H9 (cell line): Measurements from ENCODE around the gene PAX6. TPM values are rescaled to one million over a fixed set of nuclear protein-coding genes. Genes with fewer than 3 reads are reported as not detected.

Experiments
- DNase-seq: peaks from one replicate; pipeline ENCODE4 v3.0.0-alpha.2; 2017
- H2AFZ ChIP-seq: one replicate; pipeline ENCODE4 v1.6.1; 2013; ENCODE audit warnings: mild to moderate bottlenecking, low read length, control low read depth, moderate library complexity
- H2AK5ac ChIP-seq: 2 replicates; pipeline ENCODE4 v1.6.1; 2013; ENCODE audit warnings: low read length, control low read depth, mixed read lengths; ENCODE audit not compliant: insufficient read length
- H2BK120ac ChIP-seq: one replicate; pipeline ENCODE4 v1.6.1; 2013; ENCODE audit warnings: low read depth, mild to moderate bottlenecking, low read length, control low read depth, inconsistent platforms; ENCODE audit not compliant: poor library complexity, severe bottlenecking
- H2BK12ac ChIP-seq: 2 replicates; pipeline ENCODE4 v1.6.1; 2013; ENCODE audit warnings: low read length, control low read depth, mixed read lengths, low read depth; ENCODE audit not compliant: insufficient read length
- H2BK15ac ChIP-seq: 2 replicates; pipeline ENCODE4 v1.6.1; 2013; ENCODE audit warnings: low read depth, low read length, control low read depth
- H2BK20ac ChIP-seq: one replicate; pipeline ENCODE4 v1.6.1; 2013; ENCODE audit warnings: low read depth, mild to moderate bottlenecking, low read length, control low read depth, inconsistent platforms; ENCODE audit not compliant: poor library complexity, severe bottlenecking
- H2BK5ac ChIP-seq: 2 replicates; pipeline ENCODE4 v1.6.1; 2013; ENCODE audit warnings: low read length, control low read depth, mixed read lengths; ENCODE audit not compliant: insufficient read length
- H3K14ac ChIP-seq: 2 replicates; pipeline ENCODE4 v1.6.1; 2013; ENCODE audit warnings: low read length, control low read depth; ENCODE audit not compliant: insufficient read depth
- H3K18ac ChIP-seq: 2 replicates; pipeline ENCODE4 v1.6.1; 2013; ENCODE audit warnings: low read depth, mild to moderate bottlenecking, mixed read lengths, low read length, control low read depth; ENCODE audit not compliant: insufficient read length
- H3K23ac ChIP-seq: 2 replicates; pipeline ENCODE4 v1.6.1; 2013; ENCODE audit warnings: low read length, control low read depth, mixed read lengths, low read depth; ENCODE audit not compliant: insufficient read length
- H3K23me2 ChIP-seq: 2 replicates; pipeline ENCODE4 v1.6.1; 2013; ENCODE audit warnings: low read depth, mild to moderate bottlenecking, mixed read lengths, low read length, control low read depth; ENCODE audit not compliant: insufficient read length, poor library complexity, severe bottlenecking
- H3K27ac ChIP-seq: 2 replicates; pipeline ENCODE4 v1.5.1; 2013; ENCODE audit warnings: low read length, control low read depth, mixed read lengths, low read depth; ENCODE audit not compliant: insufficient read length
- H3K27me3 ChIP-seq: 2 replicates; pipeline ENCODE4 v1.6.1; 2013; ENCODE audit warnings: low read length, control low read depth, inconsistent platforms; ENCODE audit not compliant: insufficient read depth
- H3K4ac ChIP-seq: 2 replicates; pipeline ENCODE4 v1.6.1; 2013; ENCODE audit warnings: low read depth, mild to moderate bottlenecking, control low read depth, inconsistent platforms, low read length, moderate library complexity
- H3K4me1 ChIP-seq: 2 replicates; pipeline ENCODE4 v1.6.1; 2013; ENCODE audit warnings: low read length, control low read depth, inconsistent platforms; ENCODE audit not compliant: insufficient read depth
- H3K4me2 ChIP-seq: 2 replicates; pipeline ENCODE4 v1.6.1; 2013; ENCODE audit warnings: low read length, control low read depth, mixed read lengths; ENCODE audit not compliant: insufficient read length, insufficient read depth
- H3K56ac ChIP-seq: 2 replicates; pipeline ENCODE4 v1.6.1; 2013; ENCODE audit warnings: low read depth, mild to moderate bottlenecking, mixed read lengths, low read length, control low read depth; ENCODE audit not compliant: insufficient read length
- H3K79me1 ChIP-seq: 2 replicates; pipeline ENCODE4 v1.6.1; 2013; ENCODE audit warnings: low read depth, mild to moderate bottlenecking, moderate library complexity, low read length, control low read depth, inconsistent platforms; ENCODE audit not compliant: insufficient read depth, poor library complexity, severe bottlenecking
- H3K79me2 ChIP-seq: 2 replicates; pipeline ENCODE4 v1.6.1; 2013; ENCODE audit warnings: low read length, control low read depth, inconsistent platforms; ENCODE audit not compliant: insufficient read depth
- H3K9ac ChIP-seq: 2 replicates; pipeline ENCODE4 v1.6.1; 2013; ENCODE audit warnings: low read length, control low read depth, mixed read lengths; ENCODE audit not compliant: insufficient read length; ENCODE audit errors: extremely low read depth
- H3K9me3 ChIP-seq: one replicate; pipeline ENCODE4 v1.6.1; 2013; ENCODE audit warnings: low read depth, low read length, inconsistent platforms; ENCODE audit not compliant: control insufficient read depth
- H3T11ph ChIP-seq: one replicate; pipeline ENCODE4 v1.6.1; 2013; ENCODE audit warnings: mild to moderate bottlenecking, low read length, control low read depth, inconsistent platforms
- H4K20me1 ChIP-seq: one replicate; pipeline ENCODE4 v1.6.1; 2013; ENCODE audit not compliant: control insufficient read depth, insufficient read length, insufficient read depth
- H4K5ac ChIP-seq: 2 replicates; pipeline ENCODE4 v1.6.1; 2013; ENCODE audit warnings: low read depth, mild to moderate bottlenecking, mixed read lengths, low read length, control low read depth; ENCODE audit not compliant: insufficient read length
- H4K8ac ChIP-seq: replicated peaks from 2 replicates; pipeline ENCODE4 v1.6.1; 2013; ENCODE audit warnings: low read length, control low read depth, mixed read lengths, low read depth; ENCODE audit not compliant: insufficient read length
- H4K91ac ChIP-seq: 2 replicates; pipeline ENCODE4 v1.6.1; 2013; ENCODE audit warnings: low read depth, mild to moderate bottlenecking, moderate library complexity, mixed read lengths, low read length, control low read depth; ENCODE audit not compliant: insufficient read length
- H3K27ac Mint-ChIP-seq, 3 experiments: 2 replicates in 2 of 3; 3 replicates in 1 of 3; pipeline ENCODE4 v1.8.0; 2020 to 2021; ENCODE audit warnings: mixed read lengths in 3 of 3, mild to moderate bottlenecking in 1 of 3, moderate library complexity in 1 of 3
- H3K27me3 Mint-ChIP-seq: 2 replicates; pipeline ENCODE4 v1.8.0; 2021; ENCODE audit warnings: low read depth, mild to moderate bottlenecking, moderate library complexity, mixed read lengths
- H3K36me3 Mint-ChIP-seq, 3 experiments: 2 replicates in 2 of 3; 3 replicates in 1 of 3; pipeline ENCODE4 v1.8.0; 2020 to 2021; ENCODE audit warnings: low read depth in 3 of 3, mixed read lengths in 3 of 3; ENCODE audit not compliant: insufficient read depth in 1 of 3
- H3K4me1 Mint-ChIP-seq, 2 experiments: 2 replicates each; pipeline ENCODE4 v1.8.0; 2020; ENCODE audit warnings: mixed read lengths in 2 of 2
- H3K4me3 Mint-ChIP-seq, 2 experiments: 2 replicates in 1 of 2; 3 replicates in 1 of 2; pipeline ENCODE4 v1.8.0; 2020 to 2021; ENCODE audit warnings: mild to moderate bottlenecking in 2 of 2, mixed read lengths in 2 of 2, moderate library complexity in 1 of 2
- H3K9me3 Mint-ChIP-seq, 2 experiments: 2 replicates in 1 of 2; 3 replicates in 1 of 2; pipeline ENCODE4 v1.8.0; 2020; ENCODE audit warnings: mild to moderate bottlenecking in 2 of 2, mixed read lengths in 2 of 2, moderate library complexity in 1 of 2
- CTCF ChIP-seq: fragments of 200-600 bp; sonication (generic); conservative IDR thresholded peaks from 3 replicates; pipeline ENCODE4 v1.8.0; 2021; ENCODE audit warnings: antibody characterized with exemption, mild to moderate bottlenecking
- WGBS: extraction: QIAGEN DNeasy Blood & Tissue Kit; methylation state at CpG from one replicate; pipeline ENCODE4 v1.1.7; 2013; ENCODE audit warnings: missing lambda C conversion rate, low lambda C conversion rate, mixed read lengths; ENCODE audit not compliant: insufficient read length; ENCODE audit errors: extremely low coverage; 5-methylcytosine and 5-hydroxymethylcytosine counted together
- total RNA-seq: library from RNA; stranded (reverse); gene quantifications from 2 replicates; pipeline ENCODE4 v1.2.1, GENCODE V29; 2021

Gene PAX6
- total RNA-seq, 1 experiment from 2014 or later = not detected

GRCh38 chr11:31790649-31791048 is 20.5 kb downstream of the PAX6 start:
- H3K79me2 ChIP-seq = no peaks in the 10 kb centered on the region
- no peak overlapping the region for H3K4me2 ChIP-seq
- no peak overlapping the region for H4K5ac ChIP-seq
- no peaks in the 10 kb centered on the region for H3K23me2 ChIP-seq
- H3K36me3 Mint-ChIP-seq = no peaks in the 10 kb centered on the region
- TF ChIP-seq CTCF = no peak
- H2BK120ac ChIP-seq = no peak overlapping the region
- H3K27ac ChIP-seq = no peak overlapping the region
- no peak overlapping the region for H2AK5ac ChIP-seq
- 0 out of 7 replicates have a peak overlapping the region, but pooled peaks of 1 of the 3 experiments have one; percentile 40 for H3K27ac Mint-ChIP-seq
- H3K4ac ChIP-seq = no peak overlapping the region
- H3K9me3 ChIP-seq = no peaks in the 10 kb centered on the region
- peaks cover 0 to 14% of the 10 kb centered on the region in 2 experiments; a peak in 3 of 4 replicates for H3K4me1 Mint-ChIP-seq
- H4K20me1 ChIP-seq = peaks cover 3% of the 10 kb centered on the region
- peaks cover 33% of the 10 kb centered on the region for H3K27me3 Mint-ChIP-seq
- no peak overlapping the region for H2BK5ac ChIP-seq
- no peak overlapping the region for H3K9ac ChIP-seq
- no peak overlapping the region for H3K14ac ChIP-seq
- no peak overlapping the region for H4K8ac ChIP-seq
- H2AFZ ChIP-seq = no peak overlapping the region
- no peaks in the 10 kb centered on the region; a peak in 1 of 5 replicates for H3K9me3 Mint-ChIP-seq
- DNase-seq = no peak
- peaks cover 1% of the 10 kb centered on the region; the same call in 1 of the 2 replicates for H3K27me3 ChIP-seq
- WGBS = no CpG with 5 or more reads among the region's 7 CpGs
- H2BK15ac ChIP-seq = no peak overlapping the region
- no peaks in the 10 kb centered on the region for H3K4me1 ChIP-seq
- no peak overlapping the region for H3K4me3 Mint-ChIP-seq
- H3K23ac ChIP-seq = no peak overlapping the region
- H3K18ac ChIP-seq = no peak overlapping the region
- no peak overlapping the region for H4K91ac ChIP-seq
- no peak overlapping the region for H3K56ac ChIP-seq
- no peaks in the 10 kb centered on the region for H3K79me1 ChIP-seq
- no peak overlapping the region for H3T11ph ChIP-seq
- no peak overlapping the region for H2BK12ac ChIP-seq
- H2BK20ac ChIP-seq = no peak overlapping the region
